Activated T-helper 17 cell treated with anti-CD3 and anti-CD28 coated beads, Interleukin-2, amount 50 U/mL, for 72 hours (primary cell): ENCODE data around the gene PLPPR2. TPM values are rescaled to one million over a fixed set of nuclear protein-coding genes. Genes with fewer than 3 reads are reported as not detected.
"Not testable (repeated sequence)": the region's sequence is repeated elsewhere in the genome, so short reads cannot be mapped to it uniquely, and the experiment has no call there.

ENCODE experiments used
- ATAC-seq: fragments of 150-1000 bp; cut with Tn5 transposase; replicated peaks from 2 replicates; pipeline ENCODE4 v1.10.0; 2021; ENCODE audit warnings: mild to moderate bottlenecking, moderate library complexity
- H3K27ac Mint-ChIP-seq: one replicate; pipeline ENCODE4 v1.8.0; 2022; ENCODE audit warnings: mixed read lengths
- H3K27me3 Mint-ChIP-seq: one replicate; pipeline ENCODE4 v1.8.0; 2022; ENCODE audit warnings: mixed read lengths
- H3K36me3 Mint-ChIP-seq: one replicate; pipeline ENCODE4 v1.8.0; 2022; ENCODE audit warnings: low read depth, mild to moderate bottlenecking, mixed read lengths
- H3K4me1 Mint-ChIP-seq: one replicate; pipeline ENCODE4 v1.8.0; 2022; ENCODE audit warnings: mixed read lengths
- H3K4me3 Mint-ChIP-seq: one replicate; pipeline ENCODE4 v1.8.0; 2022; ENCODE audit warnings: mild to moderate bottlenecking, mixed read lengths
- H3K9me3 Mint-ChIP-seq: one replicate; pipeline ENCODE4 v1.8.0; 2022; ENCODE audit warnings: mixed read lengths
- total RNA-seq, 2 donors: library from RNA; stranded (reverse); gene quantifications; one replicate each; pipeline ENCODE4 v1.2.3, GENCODE V29; 2022

The PLPPR2 gene
- total RNA-seq, 2 donors from 2014 or later, result 2.9 to 9.7 TPM

GRCh38 chr19:11333838-11334237 is 21.4 kb upstream of the PLPPR2 start:
- not testable (repeated sequence) for H3K4me3 Mint-ChIP-seq, H3K4me1 Mint-ChIP-seq, H3K27me3 Mint-ChIP-seq, H3K27ac Mint-ChIP-seq, ATAC-seq, H3K9me3 Mint-ChIP-seq
- H3K36me3 Mint-ChIP-seq, result peaks cover 37% of the 10 kb centered on the region

- H3K9me3 Mint-ChIP-seq, result no peaks in the 10 kb centered on the region
- peaks cover 5% of the 10 kb centered on the region for H3K4me1 Mint-ChIP-seq
- no peak overlapping the region for H3K27ac Mint-ChIP-seq
- no peaks in the 10 kb centered on the region for H3K27me3 Mint-ChIP-seq
- ATAC-seq, result no peak
- peaks cover 37% of the 10 kb centered on the region for H3K36me3 Mint-ChIP-seq
- H3K4me3 Mint-ChIP-seq, result no peak overlapping the region
These were observed 19.6 kb upstream of the PLPPR2 start for GRCh38 chr19:11335449-11336146.

- Mint-ChIP-seq H3K36me3 (peaks cover 33% of the 10 kb centered on the region), H3K27me3 (no peaks in the 10 kb centered on the region), H3K27ac (no peak overlapping the region), H3K4me1 (peaks cover 5% of the 10 kb centered on the region), H3K4me3 (no peak overlapping the region), H3K9me3 (no peaks in the 10 kb centered on the region)
- ATAC-seq, result no peak
These were observed 18.2 kb upstream of the PLPPR2 start for GRCh38 chr19:11337080-11337479.

GRCh38 chr19:11338121-11338520 is 17.1 kb upstream of the PLPPR2 start:
- H3K27me3 Mint-ChIP-seq, result no peaks in the 10 kb centered on the region
- H3K4me3 Mint-ChIP-seq, result peak overlapping the region; percentile 11
- no peak overlapping the region for H3K27ac Mint-ChIP-seq
- H3K9me3 Mint-ChIP-seq, result no peaks in the 10 kb centered on the region
- ATAC-seq, result no peak
- peaks cover 26% of the 10 kb centered on the region for H3K36me3 Mint-ChIP-seq
- H3K4me1 Mint-ChIP-seq, result peaks cover 5% of the 10 kb centered on the region

- ATAC-seq, result no peak
- H3K27ac Mint-ChIP-seq, result peak overlapping the region; percentile 55
- H3K27me3 Mint-ChIP-seq, result no peaks in the 10 kb centered on the region
- no peaks in the 10 kb centered on the region for H3K9me3 Mint-ChIP-seq
- H3K4me3 Mint-ChIP-seq, result peak overlapping the region; percentile 76
- peaks cover 24% of the 10 kb centered on the region for H3K36me3 Mint-ChIP-seq
- peaks cover 5% of the 10 kb centered on the region for H3K4me1 Mint-ChIP-seq
These were observed 16.5 kb upstream of the PLPPR2 start for GRCh38 chr19:11338569-11339253.

GRCh38 chr19:11339254-11340098 is 15.8 kb upstream of the PLPPR2 start, which contains the start of gene RAB3D:
Gene RAB3D (minus strand): TSS chr19:11339657. CDS start chr19:11337399, 2,258 bp downstream.
- peaks cover 5% of the 10 kb centered on the region for H3K4me1 Mint-ChIP-seq
- peak; percentile 99 for ATAC-seq
- H3K9me3 Mint-ChIP-seq, result no peaks in the 10 kb centered on the region
- peak within 1 kb of the TSS; percentile 55 for H3K27ac Mint-ChIP-seq
- H3K36me3 Mint-ChIP-seq, result peaks cover 17% of the 10 kb centered on the region
- H3K27me3 Mint-ChIP-seq, result no peaks in the 10 kb centered on the region
- H3K4me3 Mint-ChIP-seq, result peak within 1 kb of the TSS; percentile 76

GRCh38 chr19:11340099-11340467 is 15.1 kb upstream of the PLPPR2 start:
- H3K27ac Mint-ChIP-seq, result peak overlapping the region; percentile 48
- not testable (repeated sequence) for H3K4me1 Mint-ChIP-seq, ATAC-seq

GRCh38 chr19:11342429-11342828 is 12.8 kb upstream of the PLPPR2 start:
- Mint-ChIP-seq H3K27ac (no peak overlapping the region), H3K9me3 (no peaks in the 10 kb centered on the region), H3K36me3 (no peaks in the 10 kb centered on the region), H3K4me3 (no peak overlapping the region), H3K4me1 (peaks cover 13% of the 10 kb centered on the region), H3K27me3 (no peaks in the 10 kb centered on the region)
- ATAC-seq, result no peak

More at GRCh38 chr19:11340099-11340467, 15.1 kb upstream of the PLPPR2 start:
- peaks cover 12% of the 10 kb centered on the region for H3K36me3 Mint-ChIP-seq
- not testable (repeated sequence) for H3K27me3 Mint-ChIP-seq, H3K9me3 Mint-ChIP-seq
- H3K4me3 Mint-ChIP-seq, result peak overlapping the region; percentile 76

GRCh38 chr19:11345122-11345803 is 10.0 kb upstream of the PLPPR2 start:
- no peaks in the 10 kb centered on the region for H3K27me3 Mint-ChIP-seq
- peaks cover 9% of the 10 kb centered on the region for H3K4me1 Mint-ChIP-seq
- no peaks in the 10 kb centered on the region for H3K36me3 Mint-ChIP-seq
- peak overlapping the region; percentile 94 for H3K4me3 Mint-ChIP-seq
- no peaks in the 10 kb centered on the region for H3K9me3 Mint-ChIP-seq
- ATAC-seq, result no peak
- H3K27ac Mint-ChIP-seq, result peak overlapping the region; percentile 91

- Mint-ChIP-seq H3K27ac (peak within 1 kb of the TSS; percentile 91), H3K9me3 (no peaks in the 10 kb centered on the region), H3K4me3 (peak within 1 kb of the TSS; percentile 94), H3K27me3 (no peaks in the 10 kb centered on the region), H3K36me3 (no peaks in the 10 kb centered on the region), H3K4me1 (peaks cover 9% of the 10 kb centered on the region)
- peak; percentile 99 for ATAC-seq
These were observed 8.9 kb upstream of the PLPPR2 start, which contains the start of the genes CCDC159 and TMEM205 for GRCh38 chr19:11346104-11346940. Gene CCDC159 (plus strand): TSS chr19:11346519. CDS start chr19:11346607, 88 bp downstream. Gene TMEM205 (minus strand): TSS chr19:11346268. CDS start chr19:11345619, 649 bp downstream.

- peak overlapping the region; percentile 94 for H3K4me3 Mint-ChIP-seq
- H3K27ac Mint-ChIP-seq, result no peak overlapping the region
- peaks cover 9% of the 10 kb centered on the region for H3K4me1 Mint-ChIP-seq
- no peak for ATAC-seq
- H3K9me3 Mint-ChIP-seq, result no peaks in the 10 kb centered on the region
- H3K27me3 Mint-ChIP-seq, result no peaks in the 10 kb centered on the region
- H3K36me3 Mint-ChIP-seq, result no peaks in the 10 kb centered on the region
These were observed 7.6 kb upstream of the PLPPR2 start for GRCh38 chr19:11347546-11348039.

GRCh38 chr19:11349171-11349570 is 6.1 kb upstream of the PLPPR2 start:
- no peak overlapping the region for H3K27ac Mint-ChIP-seq

GRCh38 chr19:11354102-11354501 is 1.1 kb upstream of the PLPPR2 start:
- H3K27me3 Mint-ChIP-seq, H3K27ac Mint-ChIP-seq, H3K36me3 Mint-ChIP-seq, ATAC-seq, H3K9me3 Mint-ChIP-seq: not testable (repeated sequence)
- Mint-ChIP-seq H3K4me3 (peak overlapping the region; percentile 74), H3K4me1 (peaks cover 11% of the 10 kb centered on the region)

More at GRCh38 chr19:11349171-11349570, 6.1 kb upstream of the PLPPR2 start:
- H3K4me1 Mint-ChIP-seq, result peaks cover 9% of the 10 kb centered on the region
- no peaks in the 10 kb centered on the region for H3K9me3 Mint-ChIP-seq
- no peak overlapping the region for H3K4me3 Mint-ChIP-seq
- H3K36me3 Mint-ChIP-seq, result no peaks in the 10 kb centered on the region
- no peaks in the 10 kb centered on the region for H3K27me3 Mint-ChIP-seq
- no peak for ATAC-seq
